Ecto neural progenitor cell (in vitro differentiated cells): ENCODE measurements around the gene PRDX3.
"Not testable (repeated sequence)": the region's sequence is repeated elsewhere in the genome, so short reads cannot be mapped to it uniquely, and the experiment has no call there.

ENCODE experiments used
- DNase-seq: peaks from one replicate; pipeline ENCODE4 v3.0.0-alpha.2; 2018; ENCODE audit warnings: low spot score

The PRDX3 gene

DNA sequence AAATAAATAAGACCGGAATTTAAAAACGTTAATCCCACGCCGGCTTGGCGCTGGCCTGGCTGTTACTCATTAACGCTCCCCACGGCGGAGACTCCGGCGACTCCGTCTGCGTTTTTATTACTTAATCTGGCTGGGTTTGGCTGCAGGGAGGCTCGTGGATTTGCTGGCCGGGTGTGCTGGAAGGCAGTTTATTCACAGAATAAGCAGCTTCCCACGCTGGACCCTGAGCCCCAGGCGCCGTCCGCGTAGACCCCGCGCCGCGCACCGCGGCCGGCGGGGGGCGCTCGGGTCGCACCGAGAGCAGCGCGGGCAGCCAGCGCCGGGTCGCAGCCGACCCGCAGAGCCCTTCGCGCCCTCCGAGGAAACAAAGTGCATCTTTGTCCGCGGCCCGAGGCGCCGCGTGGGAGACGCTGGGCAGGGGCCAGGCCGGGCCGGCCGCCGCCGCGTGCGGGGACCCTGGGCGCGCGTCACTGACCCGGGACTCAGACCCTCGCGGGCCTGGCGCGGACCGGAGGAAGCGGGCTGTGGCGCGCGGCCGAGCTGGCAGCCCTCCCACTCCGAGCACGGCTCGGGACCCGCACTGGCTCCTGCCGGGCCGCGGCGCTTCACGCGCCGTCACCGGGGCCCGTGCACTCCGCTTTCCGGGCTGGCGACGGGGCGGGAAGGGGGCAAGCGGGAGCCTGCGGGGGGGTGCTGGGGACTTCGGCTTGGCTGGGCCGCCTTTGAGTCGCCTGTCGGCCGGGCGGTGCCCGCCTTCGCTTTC is 28.2 kb upstream of the PRDX3 start:
- DNase-seq: peak; percentile 87

DNA sequence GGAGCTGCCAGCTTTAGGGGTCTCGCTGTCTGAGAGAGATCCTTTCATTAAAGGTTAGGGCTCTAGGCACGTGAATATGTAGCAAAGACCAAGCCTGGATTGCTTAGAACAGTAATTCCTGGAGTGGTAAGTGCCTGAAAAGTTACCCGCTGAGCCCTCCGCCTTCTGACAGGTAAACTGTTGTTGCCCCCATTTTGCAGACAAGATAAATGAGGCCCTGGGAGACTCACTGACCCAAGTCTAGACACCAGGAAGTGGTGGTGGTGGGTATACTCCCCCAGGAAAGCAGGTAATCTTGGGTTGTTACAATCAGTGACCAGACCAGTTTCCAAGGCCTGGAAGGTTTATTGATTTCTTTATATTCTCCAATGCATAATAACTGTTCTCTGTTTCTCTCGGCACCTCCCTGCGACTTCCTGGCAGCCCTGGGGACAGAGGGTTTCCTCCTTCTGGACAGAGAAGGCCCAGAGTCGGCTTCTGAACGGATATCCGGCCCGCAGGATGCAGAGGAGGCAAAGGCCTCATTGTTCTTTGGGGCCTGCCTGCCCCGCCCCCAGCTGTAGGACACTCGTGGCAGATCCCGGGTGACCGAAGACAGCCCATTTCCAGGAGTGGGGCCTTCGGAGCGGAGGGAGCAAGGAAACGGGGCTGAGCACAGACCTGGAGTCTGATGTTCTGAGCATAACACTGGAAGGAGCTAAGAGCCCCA is 27.4 kb upstream of the PRDX3 start:
- no peak for DNase-seq

DNA sequence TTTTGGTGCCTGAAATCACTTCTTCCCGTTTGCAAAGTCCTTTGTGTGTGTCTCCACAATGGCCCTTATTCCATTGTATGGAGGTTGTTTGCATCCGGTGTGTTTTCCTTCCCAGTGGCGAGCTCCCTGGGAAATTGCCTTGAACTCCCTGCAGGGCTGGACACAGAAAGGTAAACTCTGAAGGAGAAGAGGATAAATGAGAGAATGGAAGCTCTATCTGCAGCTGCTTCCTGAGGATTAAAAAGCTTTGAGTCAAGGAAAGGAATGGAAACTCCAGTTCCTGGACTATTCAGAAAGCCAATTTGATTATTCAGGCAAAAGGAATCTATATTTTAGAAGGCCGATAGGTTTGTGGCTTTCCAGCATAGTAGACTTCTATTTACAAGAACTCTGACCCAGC is 24.4 kb upstream of the PRDX3 start:
- DNase-seq: no peak

DNA sequence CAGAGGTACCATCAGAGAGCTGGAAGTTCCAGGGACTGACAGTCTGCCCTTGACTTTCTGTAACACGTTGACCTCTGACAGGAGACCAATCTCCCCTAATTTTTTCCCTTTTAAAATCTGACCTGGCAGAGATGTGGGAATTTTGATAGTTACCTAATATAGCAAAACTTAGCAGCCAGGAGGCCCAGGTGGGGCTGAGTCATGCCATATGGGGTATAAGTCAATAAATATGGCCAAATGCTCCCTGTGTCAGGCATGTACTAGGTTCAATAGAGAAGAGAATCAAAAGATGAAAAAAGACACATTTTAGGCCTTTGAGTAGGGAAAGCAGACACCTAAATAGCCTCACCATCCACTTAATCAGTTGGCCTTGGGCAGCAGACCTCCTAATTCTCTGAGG is 22.6 kb upstream of the PRDX3 start:
- no peak for DNase-seq

DNA sequence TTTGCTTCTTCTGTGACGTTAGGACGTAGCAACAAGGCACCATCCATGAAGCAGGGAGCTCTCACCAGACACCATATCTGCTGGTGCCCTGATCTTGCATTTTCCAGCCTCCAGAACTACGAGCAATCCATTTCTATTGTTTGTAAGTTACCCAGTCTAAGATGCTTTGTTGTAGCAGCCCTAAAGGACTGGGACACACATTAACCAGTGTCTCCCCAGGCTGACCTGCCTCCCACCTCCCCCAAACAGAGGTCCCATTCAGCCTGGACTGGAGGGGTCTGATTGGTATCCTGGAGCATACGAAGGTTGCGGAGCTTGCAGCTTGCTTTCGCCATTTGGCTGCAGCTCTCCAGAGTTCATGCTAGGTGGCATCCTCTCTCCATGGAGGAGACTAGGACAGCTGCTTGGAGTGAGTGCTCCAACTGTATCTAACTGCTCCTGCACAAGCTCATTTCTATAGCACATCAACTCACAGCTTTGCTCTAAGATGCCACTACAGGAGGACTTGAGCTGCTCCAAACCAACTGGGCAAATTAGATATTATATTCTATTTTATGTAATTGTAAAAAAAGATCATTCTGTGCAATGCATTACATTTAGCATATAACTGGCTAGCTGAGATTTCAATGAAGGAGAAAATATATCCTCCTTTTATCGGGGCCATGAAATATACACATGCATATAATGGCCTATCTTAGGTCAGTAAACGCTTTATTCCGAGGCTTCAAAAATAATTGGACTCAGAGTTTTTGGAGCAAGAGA is 20.8 kb upstream of the PRDX3 start:
- DNase-seq: peak; percentile 72

DNA sequence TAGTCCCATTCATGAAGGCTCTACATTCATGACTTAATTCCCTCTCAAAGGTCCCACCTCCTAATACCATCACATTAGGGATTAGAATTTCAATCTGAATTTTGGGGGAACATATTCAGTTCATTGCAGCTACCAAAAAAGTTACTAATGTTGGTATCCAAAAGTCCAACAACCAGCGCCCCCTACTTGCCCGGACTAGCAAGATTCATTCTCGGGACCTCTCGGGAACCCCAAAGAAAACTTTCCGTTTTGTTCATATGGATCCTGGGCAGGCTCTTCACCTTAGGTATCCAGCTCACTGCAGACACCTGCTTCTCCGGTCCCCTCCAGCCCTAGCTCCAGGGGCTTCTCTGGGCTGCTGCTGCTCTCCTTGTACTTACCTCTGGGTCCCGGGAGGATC is 19.8 kb upstream of the PRDX3 start:
- no peak for DNase-seq

- no peak for DNase-seq
Measured at GRCh38 chr10:119197921-119198320, 19.3 kb upstream of the PRDX3 start.

- DNase-seq: no peak
Measured at GRCh38 chr10:119191881-119192280, 13.3 kb upstream of the PRDX3 start.

DNA sequence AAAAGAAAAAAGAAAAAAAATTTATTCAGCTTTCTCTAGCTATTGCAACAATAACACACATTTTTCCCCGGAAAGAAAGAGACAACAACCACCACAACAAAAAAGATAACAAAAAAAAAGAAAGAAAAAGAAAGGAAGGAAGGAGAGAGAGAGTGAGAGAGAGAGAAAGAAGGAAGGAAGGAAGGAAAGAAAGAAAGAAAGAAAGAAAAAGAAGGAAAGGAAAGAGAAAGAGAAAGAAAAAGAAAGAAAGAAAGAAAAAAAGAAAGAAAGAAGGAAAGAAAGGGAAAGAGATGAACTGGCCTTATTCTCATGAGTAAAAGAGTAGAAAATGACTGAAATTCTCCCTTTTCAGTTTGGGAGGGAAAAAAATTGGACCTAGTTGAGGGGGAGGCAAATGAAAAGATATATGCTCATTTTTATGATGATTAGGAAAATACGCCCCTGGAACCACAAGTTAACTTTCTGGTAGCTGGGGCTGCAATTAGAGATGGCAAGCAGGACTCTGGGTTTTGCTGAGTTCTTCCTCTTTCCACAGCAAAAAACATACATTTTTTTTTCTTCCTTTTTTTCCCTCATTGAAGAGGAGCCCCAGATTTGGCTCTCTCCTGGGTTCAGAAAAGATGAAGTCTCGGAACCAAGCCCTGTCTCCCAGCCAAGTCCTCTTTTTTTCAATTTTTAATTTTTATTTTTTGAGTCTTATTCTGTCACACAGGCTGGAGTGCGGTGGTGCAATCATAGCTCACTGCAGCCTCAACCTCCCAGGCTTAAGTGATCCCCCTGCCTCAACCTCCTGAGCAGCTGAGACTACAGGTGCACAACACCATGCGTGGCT is 12.6 kb upstream of the PRDX3 start:
- no peak for DNase-seq

GRCh38 chr10:119190353-119190752 is 11.7 kb upstream of the PRDX3 start:
- DNase-seq: no peak

DNA sequence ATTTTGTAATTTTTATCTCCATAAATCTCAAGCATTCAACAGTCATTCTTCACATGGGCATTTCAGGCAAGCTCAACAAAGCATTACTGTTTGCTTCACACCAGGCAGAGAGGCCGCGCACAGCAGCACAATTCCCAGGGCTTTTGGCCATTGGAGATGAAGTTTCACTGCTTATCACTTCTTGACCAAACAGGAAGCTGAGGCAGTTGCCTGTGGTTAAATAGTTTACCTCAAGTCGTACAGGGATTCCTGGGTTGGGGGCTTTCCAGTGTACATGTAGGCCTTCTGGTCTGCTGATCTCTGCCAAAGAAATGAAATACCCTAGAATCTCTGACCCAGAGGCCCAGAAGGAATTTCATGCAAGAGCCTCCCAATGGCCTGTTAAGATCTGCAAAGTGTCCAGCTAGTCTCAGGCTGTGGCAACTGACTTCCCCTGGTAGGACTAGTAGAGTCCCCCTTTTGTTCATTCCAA is 11.2 kb upstream of the PRDX3 start:
- DNase-seq: no peak

DNA sequence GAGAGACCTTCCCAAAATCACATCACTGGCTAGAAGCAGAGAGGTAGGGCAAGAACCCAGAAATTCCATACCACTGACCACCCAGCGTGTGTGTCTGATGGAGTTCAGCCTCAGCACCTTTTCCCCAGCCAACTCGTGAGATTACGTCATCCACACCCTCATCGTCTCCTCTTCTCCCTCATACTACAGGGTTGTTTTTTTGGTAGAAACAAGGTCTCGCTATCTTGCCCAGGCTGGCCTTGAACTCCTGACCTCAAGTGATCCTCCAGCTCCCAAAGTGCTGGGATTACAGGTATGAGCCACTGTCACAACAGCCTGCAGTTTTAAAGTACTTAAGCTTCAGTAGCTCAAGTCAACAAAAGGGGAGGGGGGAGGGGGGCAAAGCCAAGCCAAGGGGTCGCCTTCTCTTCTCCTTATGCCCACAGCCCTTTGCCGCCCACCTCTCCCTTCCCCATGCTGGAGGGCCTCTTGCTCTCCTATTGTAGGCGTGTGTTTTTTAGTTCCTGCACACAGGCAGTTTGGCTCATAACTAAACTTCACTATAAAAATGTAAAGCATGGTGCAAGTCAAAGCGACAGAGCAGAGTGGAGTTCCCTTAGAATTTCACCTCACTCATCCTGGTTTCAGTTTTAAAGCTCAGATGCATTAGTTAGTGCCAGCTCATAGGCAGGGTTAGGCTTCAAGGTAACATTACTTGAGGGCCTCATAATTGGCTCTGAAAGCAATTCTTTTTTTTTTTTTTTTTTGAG is 5.2 kb upstream of the PRDX3 start:
- DNase-seq: no peak

DNA sequence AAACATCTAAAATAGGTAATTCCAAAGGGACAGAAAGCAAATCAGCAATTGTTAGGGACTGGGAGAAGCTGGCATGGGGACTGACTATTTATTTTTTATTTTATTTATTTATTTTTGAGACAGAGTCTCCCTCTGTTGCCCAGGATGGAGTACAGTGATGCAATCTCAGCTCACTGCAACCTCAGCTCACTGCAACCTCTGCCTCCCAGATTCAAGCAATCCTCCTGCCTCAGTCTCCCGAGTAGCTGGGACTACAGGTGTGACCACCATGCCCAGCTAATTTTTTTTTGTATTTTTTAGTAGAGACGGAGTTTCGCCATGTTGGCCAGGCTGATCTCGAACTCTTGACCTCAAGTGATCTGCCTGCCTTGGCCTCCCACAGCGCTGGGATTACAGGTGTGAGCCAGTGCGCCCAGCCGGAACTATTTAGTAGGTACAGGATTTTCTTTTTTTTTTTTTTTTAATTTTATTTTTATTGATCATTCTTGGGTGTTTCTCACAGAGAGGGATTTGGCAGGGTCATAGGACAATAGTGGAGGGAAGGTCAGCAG is 2.3 kb upstream of the PRDX3 start:
- not testable (repeated sequence) for DNase-seq

DNA sequence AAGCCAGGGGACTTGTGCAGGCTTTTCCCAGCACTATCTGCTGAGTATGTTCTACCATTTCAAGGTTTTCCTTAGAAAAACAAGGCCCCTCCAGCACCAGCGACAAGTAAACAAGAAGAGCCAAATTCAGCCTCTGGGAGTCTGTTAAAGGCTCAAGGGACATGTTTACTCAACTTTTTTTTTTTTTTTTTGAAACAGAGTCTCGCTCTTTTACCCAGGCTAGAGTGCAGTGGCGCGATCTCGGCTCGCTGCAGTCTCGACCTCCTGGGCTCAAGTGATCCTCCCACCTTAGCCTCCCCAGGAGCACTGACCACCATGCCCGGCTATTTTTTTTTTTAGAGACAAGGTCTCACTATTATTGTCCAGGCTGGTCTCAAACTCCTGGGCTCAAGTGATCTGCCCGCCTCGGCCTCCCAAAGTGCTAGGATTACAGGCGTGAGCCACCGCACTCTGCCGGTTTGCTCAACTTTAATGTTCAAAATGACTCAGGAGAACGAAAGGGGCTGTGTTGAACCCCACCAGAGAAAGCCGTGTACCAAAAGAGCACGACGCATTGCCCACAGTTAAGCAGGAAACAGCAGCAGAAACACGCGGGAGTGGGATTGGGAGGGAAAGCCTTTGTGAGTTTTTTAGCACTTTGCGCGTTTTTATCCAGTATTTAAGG is 772 bp downstream of the PRDX3 start:
- DNase-seq: no peak

GRCh38 chr10:119176166-119176565 is 2.4 kb downstream of the PRDX3 start:
- no peak for DNase-seq

- no peak for DNase-seq
Measured at GRCh38 chr10:119174109-119174508, 4.5 kb downstream of the PRDX3 start.

DNA sequence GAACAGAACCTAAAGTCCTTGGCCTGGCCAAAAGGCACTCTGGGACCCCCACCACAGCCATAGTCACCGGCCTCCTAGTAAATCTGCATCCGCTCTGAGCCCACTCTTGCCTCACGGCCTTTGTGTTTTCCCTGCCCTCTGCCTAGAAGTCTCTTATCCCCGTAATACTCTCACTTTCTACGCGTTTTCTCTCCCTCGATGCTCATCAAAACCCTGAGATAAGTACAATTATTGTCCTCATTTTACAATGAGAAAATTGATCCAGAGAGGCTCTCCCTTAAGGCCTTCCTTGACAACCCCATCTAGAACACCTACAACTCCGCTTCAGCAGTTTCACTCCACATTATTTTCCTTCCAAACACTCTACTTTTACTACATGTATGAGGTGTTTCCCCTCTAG is 11.6 kb downstream of the PRDX3 start:
- no peak for DNase-seq

GRCh38 chr10:119166564-119166963 is 12.0 kb downstream of the PRDX3 start:
- no peak for DNase-seq

DNA sequence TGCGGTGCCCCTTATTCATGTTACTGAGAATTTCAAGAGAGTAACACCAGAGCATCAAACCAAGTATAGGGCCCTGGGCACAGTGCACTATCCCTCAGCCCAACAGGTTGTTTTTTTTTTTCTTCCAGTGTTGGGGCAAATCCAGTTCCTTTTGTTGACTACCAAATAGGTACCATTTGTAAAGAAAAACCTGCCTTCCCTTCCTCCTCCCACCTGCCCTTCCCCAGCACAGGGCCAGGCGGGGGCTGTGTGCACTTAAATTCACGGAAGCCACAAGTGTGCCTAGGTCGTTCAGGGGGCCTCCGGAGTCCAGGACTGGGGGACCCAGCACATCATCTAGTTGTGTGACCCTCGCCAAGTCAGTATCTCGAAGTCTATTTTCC is 12.5 kb downstream of the PRDX3 start:
- DNase-seq: no peak
